Measurements from ENCODE around the gene LARGE1. TPM values are rescaled to one million over a fixed set of nuclear protein-coding genes. Genes with fewer than 3 reads are reported as not detected.

LARGE1 gene
- total RNA-seq, 1 donor from 2014 or later, result 81.2 TPM

DNA sequence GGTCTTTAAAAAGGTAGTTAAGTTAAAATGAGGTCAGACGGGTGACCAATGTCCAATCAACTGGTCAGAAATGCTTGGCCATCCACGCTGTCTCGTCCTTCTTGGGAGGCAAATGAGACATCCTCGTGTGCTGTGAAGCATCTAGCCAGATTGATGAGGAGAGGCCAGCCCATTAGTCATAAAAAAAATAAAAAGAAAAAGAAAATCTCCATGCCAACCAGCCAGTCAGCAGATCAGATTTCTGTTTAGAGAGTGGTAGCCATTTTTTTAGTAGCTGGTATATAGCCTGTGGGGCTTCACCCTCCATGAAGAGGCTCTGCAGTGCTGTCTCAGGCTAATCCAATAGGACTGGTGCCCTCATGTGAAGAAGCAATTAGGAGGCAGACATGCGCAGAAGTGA is 519.0 kb downstream of the LARGE1 start:
- no peaks in the 10 kb centered on the region for H3K4me1 Mint-ChIP-seq (ENCODE audit: low read depth, unreplicated experiment)
- no peaks in the 10 kb centered on the region for H3K9me3 Mint-ChIP-seq (ENCODE audit: unreplicated experiment)
- H3K27me3 Mint-ChIP-seq (ENCODE audit: unreplicated experiment), result no peaks in the 10 kb centered on the region
- no peak overlapping the region for H3K4me3 Mint-ChIP-seq (ENCODE audit: unreplicated experiment)
- no peak for DNase-seq
- no peaks in the 10 kb centered on the region for H3K36me3 Mint-ChIP-seq (ENCODE audit: unreplicated experiment)
- TF ChIP-seq, protein P1, sequence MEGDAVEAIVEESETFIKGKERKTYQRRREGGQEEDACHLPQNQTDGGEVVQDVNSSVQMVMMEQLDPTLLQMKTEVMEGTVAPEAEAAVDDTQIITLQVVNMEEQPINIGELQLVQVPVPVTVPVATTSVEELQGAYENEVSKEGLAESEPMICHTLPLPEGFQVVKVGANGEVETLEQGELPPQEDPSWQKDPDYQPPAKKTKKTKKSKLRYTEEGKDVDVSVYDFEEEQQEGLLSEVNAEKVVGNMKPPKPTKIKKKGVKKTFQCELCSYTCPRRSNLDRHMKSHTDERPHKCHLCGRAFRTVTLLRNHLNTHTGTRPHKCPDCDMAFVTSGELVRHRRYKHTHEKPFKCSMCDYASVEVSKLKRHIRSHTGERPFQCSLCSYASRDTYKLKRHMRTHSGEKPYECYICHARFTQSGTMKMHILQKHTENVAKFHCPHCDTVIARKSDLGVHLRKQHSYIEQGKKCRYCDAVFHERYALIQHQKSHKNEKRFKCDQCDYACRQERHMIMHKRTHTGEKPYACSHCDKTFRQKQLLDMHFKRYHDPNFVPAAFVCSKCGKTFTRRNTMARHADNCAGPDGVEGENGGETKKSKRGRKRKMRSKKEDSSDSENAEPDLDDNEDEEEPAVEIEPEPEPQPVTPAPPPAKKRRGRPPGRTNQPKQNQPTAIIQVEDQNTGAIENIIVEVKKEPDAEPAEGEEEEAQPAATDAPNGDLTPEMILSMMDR (IDR thresholded peaks at IDR 0.05; ENCODE audit: partially characterized antibody, unreplicated experiment), result no peak
- no peak overlapping the region for H3K27ac Mint-ChIP-seq (ENCODE audit: unreplicated experiment)

DNA sequence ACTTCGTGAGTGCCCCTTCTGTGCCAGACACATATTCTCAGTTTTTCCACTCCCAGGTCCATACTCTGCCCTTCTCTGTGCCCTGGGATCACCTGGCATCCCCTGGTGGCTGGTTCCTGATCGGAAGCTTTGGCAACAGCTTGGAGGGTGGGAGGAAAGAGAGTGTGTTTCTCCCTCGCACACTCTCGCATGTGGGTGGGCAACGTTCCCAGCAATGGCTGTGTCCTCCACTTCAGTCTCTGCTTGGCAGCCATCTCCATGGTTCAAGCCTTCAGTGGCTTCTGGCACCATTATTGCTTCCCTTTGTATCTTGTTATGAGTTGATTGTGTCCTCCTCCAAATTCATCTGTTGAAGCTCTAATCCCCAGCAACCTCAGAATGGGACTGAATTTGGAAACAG is 519.4 kb downstream of the LARGE1 start:
- Mint-ChIP-seq H3K27me3 (ENCODE audit: unreplicated experiment) (no peaks in the 10 kb centered on the region), H3K27ac (ENCODE audit: unreplicated experiment) (no peak overlapping the region), H3K4me1 (ENCODE audit: low read depth, unreplicated experiment) (peaks cover 4% of the 10 kb centered on the region), H3K9me3 (ENCODE audit: unreplicated experiment) (no peaks in the 10 kb centered on the region), H3K36me3 (ENCODE audit: unreplicated experiment) (no peaks in the 10 kb centered on the region), H3K4me3 (ENCODE audit: unreplicated experiment) (no peak overlapping the region)
- TF ChIP-seq, protein P1 (IDR thresholded peaks at IDR 0.05; ENCODE audit: partially characterized antibody, unreplicated experiment), result no peak
- DNase-seq, result no peak

DNA sequence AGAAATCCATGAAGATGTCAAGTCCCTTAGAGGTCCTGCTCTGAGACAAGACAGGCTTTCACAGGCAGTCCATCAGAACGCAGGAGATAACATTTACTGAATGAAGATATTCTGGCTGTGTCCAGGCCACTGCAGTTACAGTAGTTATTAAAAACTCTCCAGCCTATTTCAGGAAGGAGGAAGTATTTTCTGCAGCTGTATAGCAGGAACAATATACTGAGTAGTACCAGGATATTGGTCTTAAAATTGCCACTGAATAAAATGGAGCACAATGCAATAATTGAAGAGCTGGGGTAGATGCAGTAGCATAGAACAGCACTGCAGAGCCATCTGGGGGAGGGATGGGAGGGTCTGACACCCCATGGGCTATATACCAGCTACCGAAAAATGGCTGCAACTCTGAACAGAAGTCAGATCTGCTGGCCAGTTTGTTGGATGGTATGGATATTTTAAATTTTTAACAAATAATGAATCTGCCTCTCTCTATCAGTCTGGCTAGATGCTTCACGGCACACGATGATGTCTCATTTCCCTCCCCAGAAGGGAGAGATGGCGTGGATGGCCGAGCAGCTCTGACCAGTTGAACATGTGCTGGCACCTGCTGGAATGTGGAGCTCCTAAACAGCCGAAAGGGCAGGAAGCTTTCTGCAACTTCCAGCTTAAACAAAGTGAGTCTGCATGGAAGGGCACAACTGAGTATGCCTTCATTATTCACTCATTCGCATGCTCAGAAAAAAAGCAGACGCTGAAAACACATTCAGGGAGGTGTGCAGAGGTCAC is 520.0 kb downstream of the LARGE1 start:
- DNase-seq, result no peak
- H3K27me3 Mint-ChIP-seq (ENCODE audit: unreplicated experiment), result no peaks in the 10 kb centered on the region
- TF ChIP-seq, protein P1 (IDR thresholded peaks at IDR 0.05; ENCODE audit: partially characterized antibody, unreplicated experiment), result no peak
- no peak overlapping the region for H3K4me3 Mint-ChIP-seq (ENCODE audit: unreplicated experiment)
- H3K36me3 Mint-ChIP-seq (ENCODE audit: unreplicated experiment), result no peaks in the 10 kb centered on the region
- no peaks in the 10 kb centered on the region for H3K9me3 Mint-ChIP-seq (ENCODE audit: unreplicated experiment)
- peaks cover 5% of the 10 kb centered on the region for H3K4me1 Mint-ChIP-seq (ENCODE audit: low read depth, unreplicated experiment)
- no peak overlapping the region for H3K27ac Mint-ChIP-seq (ENCODE audit: unreplicated experiment)

DNA sequence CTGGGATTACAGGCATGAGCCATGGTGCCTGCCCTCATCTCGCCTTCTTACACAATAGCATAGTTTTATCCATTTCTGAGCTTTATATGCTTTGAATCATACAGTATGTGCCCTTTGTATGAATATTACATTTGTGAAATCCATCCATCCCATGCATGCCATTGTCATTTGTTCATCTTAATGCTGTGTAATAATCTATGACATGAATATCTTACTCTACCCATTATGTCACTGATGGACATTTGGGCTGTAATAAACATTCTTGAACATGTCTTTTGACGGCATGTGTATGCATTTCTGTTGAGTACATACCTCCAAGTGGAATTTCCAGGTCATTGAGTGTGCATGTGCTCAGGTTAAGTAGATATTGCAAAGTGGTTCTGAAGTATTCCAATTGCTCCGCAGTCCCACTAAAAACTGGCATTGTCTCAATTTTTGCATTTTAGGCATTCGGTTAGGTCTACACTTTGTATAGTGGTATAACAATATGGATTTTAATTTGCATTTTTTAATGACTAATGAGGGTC is 522.8 kb downstream of the LARGE1 start:
- H3K36me3 Mint-ChIP-seq (ENCODE audit: unreplicated experiment), result no peaks in the 10 kb centered on the region
- H3K9me3 Mint-ChIP-seq (ENCODE audit: unreplicated experiment), result peaks cover 2% of the 10 kb centered on the region
- no peak for DNase-seq
- H3K4me1 Mint-ChIP-seq (ENCODE audit: low read depth, unreplicated experiment), result peaks cover 5% of the 10 kb centered on the region
- no peak overlapping the region for H3K4me3 Mint-ChIP-seq (ENCODE audit: unreplicated experiment)
- no peak overlapping the region for H3K27ac Mint-ChIP-seq (ENCODE audit: unreplicated experiment)
- no peaks in the 10 kb centered on the region for H3K27me3 Mint-ChIP-seq (ENCODE audit: unreplicated experiment)
- TF ChIP-seq, protein P1 (IDR thresholded peaks at IDR 0.05; ENCODE audit: partially characterized antibody, unreplicated experiment), result no peak

DNA sequence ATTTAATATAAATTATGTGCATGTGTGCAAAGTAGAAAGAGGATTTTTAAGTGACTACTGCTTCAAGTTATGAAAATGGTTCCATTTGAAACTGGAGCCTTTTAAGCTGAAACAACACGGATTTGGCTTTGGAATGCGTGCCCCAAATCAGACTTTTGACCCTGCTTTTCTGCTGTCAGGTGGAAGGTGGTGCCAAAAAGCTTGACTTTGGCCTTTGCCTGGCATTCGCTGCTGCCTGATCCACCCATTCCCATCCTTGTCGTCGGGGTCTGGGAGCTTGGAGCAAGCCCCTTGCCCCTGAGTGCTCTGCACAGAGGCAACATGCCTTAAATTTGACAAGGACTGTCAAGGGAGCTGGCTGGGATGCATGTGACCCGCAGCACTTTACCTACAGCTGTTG is 526.8 kb downstream of the LARGE1 start:
- TF ChIP-seq, protein P1 (IDR thresholded peaks at IDR 0.05; ENCODE audit: partially characterized antibody, unreplicated experiment), result no peak
- DNase-seq, result no peak
- H3K9me3 Mint-ChIP-seq (ENCODE audit: unreplicated experiment), result peaks cover 2% of the 10 kb centered on the region
- no peak overlapping the region for H3K4me3 Mint-ChIP-seq (ENCODE audit: unreplicated experiment)
- no peaks in the 10 kb centered on the region for H3K36me3 Mint-ChIP-seq (ENCODE audit: unreplicated experiment)
- no peaks in the 10 kb centered on the region for H3K27me3 Mint-ChIP-seq (ENCODE audit: unreplicated experiment)
- peaks cover 10% of the 10 kb centered on the region for H3K4me1 Mint-ChIP-seq (ENCODE audit: low read depth, unreplicated experiment)
- no peak overlapping the region for H3K27ac Mint-ChIP-seq (ENCODE audit: unreplicated experiment)

Measured in glutamatergic neuron (in vitro differentiated cells).